HG02623 (cell line): ENCODE results near the gene IWS1.
"Not testable (repeated sequence)": the region's sequence is repeated elsewhere in the genome, so short reads cannot be mapped to it uniquely, and the experiment has no call there.

ENCODE experiments used
- ATAC-seq: cut with Tn5 transposase; IDR thresholded peaks from one replicate; pipeline ENCODE4 v1.9.1; 2021; ENCODE audit warnings: moderate library complexity; ENCODE audit not compliant: unreplicated experiment

The IWS1 gene

GRCh38 chr2:127561371-127561770 is 35.1 kb upstream of the IWS1 start:
- ATAC-seq: no peak

GRCh38 chr2:127560931-127561280 is 34.6 kb upstream of the IWS1 start:
- no peak for ATAC-seq

- no peak for ATAC-seq
Measured at GRCh38 chr2:127560201-127560930, 34.1 kb upstream of the IWS1 start.

GRCh38 chr2:127559454-127559853 is 33.2 kb upstream of the IWS1 start:
- no peak for ATAC-seq

- ATAC-seq: no peak
Measured at GRCh38 chr2:127558911-127559310, 32.6 kb upstream of the IWS1 start.

GRCh38 chr2:127552846-127553245 is 26.6 kb upstream of the IWS1 start:
- ATAC-seq: no peak

- ATAC-seq: no peak
Measured at GRCh38 chr2:127552336-127552735, 26.0 kb upstream of the IWS1 start.

- ATAC-seq: no peak
Measured at GRCh38 chr2:127551221-127551930, 25.1 kb upstream of the IWS1 start.

GRCh38 chr2:127546797-127547196 is 20.5 kb upstream of the IWS1 start:
- ATAC-seq: no peak

GRCh38 chr2:127545796-127546195 is 19.5 kb upstream of the IWS1 start:
- no peak for ATAC-seq

- ATAC-seq: no peak
Measured at GRCh38 chr2:127545189-127545588, 18.9 kb upstream of the IWS1 start.

- not testable (repeated sequence) for ATAC-seq
Measured at GRCh38 chr2:127543013-127543501, 16.8 kb upstream of the IWS1 start.

- ATAC-seq: no peak
Measured at GRCh38 chr2:127542231-127542630, 15.9 kb upstream of the IWS1 start.

- ATAC-seq: no peak
Measured at GRCh38 chr2:127541809-127542208, 15.5 kb upstream of the IWS1 start.

- ATAC-seq: no peak
Measured at GRCh38 chr2:127537644-127538043, 11.4 kb upstream of the IWS1 start.

- ATAC-seq: no peak
Measured at GRCh38 chr2:127536707-127537541, 10.6 kb upstream of the IWS1 start.

GRCh38 chr2:127535918-127536317 is 9.6 kb upstream of the IWS1 start:
- ATAC-seq: no peak

- ATAC-seq: no peak
Measured at GRCh38 chr2:127535422-127535901, 9.2 kb upstream of the IWS1 start, which contains the start of gene MYO7B. Gene MYO7B (plus strand): TSS chr2:127535683. CDS start chr2:127559723, 24,040 bp downstream.

GRCh38 chr2:127532296-127532695 is 6.0 kb upstream of the IWS1 start:
- ATAC-seq: no peak

GRCh38 chr2:127531221-127531648 is 4.9 kb upstream of the IWS1 start:
- ATAC-seq: no peak
